ENCODE data around the gene IGF1R. TPM values are rescaled to one million over a fixed set of nuclear protein-coding genes. Genes with fewer than 3 reads are reported as not detected.

Gene IGF1R
- total RNA-seq, 4 donors from 2014 or later, result 39.3 to 97.4 (median 44.7) TPM

DNA sequence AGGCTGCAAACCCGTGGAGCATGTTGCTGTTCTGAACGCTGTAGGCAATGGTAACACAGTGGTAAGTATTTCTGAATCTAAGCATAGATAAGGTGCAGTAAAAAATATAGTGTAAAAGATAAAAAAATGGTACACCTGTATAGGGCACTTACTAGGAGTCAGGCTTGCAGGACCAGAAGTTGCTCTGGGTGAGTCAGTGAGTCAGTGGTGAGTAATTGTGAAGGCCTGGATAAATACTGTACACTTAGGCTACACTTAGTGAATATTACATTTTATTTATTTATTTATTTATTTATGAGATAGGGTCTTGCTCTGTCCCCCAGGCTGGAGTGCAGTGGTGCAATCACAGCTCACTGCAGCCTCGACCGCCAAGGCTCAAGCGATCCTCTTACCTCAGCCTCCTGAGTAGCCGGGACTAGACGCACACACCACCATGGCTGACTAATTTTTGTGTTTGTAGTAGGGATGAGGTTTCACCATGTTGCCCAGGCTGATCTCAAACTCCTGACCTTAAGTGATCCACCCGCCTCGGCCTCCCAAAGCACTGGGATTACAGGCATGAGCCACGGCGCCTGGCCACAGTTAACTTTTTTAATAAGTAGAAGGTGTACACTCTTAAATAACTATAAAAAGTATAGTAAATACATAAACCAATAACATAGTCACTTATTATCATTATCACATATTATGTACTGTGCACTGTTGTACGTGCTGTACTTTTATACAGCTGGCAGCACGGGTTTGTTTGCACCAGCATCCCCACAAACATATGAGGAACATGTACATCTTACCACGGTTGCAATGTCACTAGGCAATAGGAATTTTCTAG, 155.1 kb downstream of the IGF1R start:
- TF ChIP-seq, protein P1, sequence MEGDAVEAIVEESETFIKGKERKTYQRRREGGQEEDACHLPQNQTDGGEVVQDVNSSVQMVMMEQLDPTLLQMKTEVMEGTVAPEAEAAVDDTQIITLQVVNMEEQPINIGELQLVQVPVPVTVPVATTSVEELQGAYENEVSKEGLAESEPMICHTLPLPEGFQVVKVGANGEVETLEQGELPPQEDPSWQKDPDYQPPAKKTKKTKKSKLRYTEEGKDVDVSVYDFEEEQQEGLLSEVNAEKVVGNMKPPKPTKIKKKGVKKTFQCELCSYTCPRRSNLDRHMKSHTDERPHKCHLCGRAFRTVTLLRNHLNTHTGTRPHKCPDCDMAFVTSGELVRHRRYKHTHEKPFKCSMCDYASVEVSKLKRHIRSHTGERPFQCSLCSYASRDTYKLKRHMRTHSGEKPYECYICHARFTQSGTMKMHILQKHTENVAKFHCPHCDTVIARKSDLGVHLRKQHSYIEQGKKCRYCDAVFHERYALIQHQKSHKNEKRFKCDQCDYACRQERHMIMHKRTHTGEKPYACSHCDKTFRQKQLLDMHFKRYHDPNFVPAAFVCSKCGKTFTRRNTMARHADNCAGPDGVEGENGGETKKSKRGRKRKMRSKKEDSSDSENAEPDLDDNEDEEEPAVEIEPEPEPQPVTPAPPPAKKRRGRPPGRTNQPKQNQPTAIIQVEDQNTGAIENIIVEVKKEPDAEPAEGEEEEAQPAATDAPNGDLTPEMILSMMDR (IDR thresholded peaks at IDR 0.05), result no peak
- DNase-seq (ENCODE audit: low spot score) (no peak), ATAC-seq (ENCODE audit: low FRiP score) (no peak)

DNA sequence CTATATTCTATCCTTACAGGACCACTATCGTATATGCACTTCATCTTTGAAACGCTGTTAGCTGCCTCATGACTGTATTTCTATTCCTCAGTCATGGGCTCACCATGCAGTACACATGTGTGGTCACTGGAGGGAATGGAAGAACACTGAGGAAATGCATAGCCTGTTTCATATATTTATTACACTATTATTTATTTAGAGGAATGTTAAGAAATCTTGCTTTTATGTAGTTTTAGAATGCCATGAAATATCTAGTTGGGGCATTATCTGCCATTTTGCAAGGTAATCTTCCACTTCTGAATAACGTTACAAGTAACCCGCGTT, 155.7 kb downstream of the IGF1R start:
- TF ChIP-seq, protein P1 (IDR thresholded peaks at IDR 0.05), result no peak
- ATAC-seq (ENCODE audit: low FRiP score), result no peak

DNA sequence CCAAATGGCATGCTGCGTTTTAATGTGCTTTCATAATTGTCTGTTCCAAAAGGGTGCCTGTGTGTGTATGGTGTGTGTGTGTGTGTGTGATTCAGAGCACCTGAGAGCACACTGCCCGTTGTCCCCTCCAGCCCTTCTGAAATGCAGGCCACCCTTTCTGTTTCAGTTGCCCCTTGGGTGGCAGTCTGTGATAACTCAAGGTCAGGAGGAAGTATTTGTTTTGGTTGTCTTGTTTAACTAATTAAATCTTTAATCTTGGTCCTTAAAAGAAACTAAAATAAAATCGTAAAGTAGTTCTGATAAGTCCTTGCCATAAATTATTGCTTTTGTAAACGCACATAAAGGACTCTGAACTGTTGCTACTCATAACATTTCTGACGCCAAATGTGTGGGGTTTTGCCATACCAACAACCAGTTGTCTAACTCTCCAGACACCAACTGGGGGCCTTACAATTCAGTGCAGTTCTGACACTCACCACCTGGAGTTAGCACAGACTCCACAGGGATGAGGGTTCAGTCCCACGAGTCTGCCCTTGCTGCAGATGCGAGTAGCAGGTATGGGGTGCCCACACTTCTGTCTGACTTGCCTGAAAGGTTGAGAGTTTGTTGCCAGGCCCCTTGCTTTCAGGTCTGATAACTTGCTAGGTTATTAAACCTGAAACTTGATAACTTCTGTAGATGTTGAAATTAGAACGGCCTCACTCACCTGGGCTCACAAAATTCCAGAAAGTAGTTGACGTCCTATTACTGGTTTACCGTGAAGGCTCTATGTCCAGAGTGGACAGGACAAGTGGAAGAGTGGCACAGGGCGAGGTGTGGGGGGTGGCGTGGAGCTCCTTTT, 157.3 kb downstream of the IGF1R start:
- DNase-seq (ENCODE audit: low spot score) (no peak), ATAC-seq (ENCODE audit: low FRiP score) (no peak)
- TF ChIP-seq, protein P1 (IDR thresholded peaks at IDR 0.05), result no peak

More for the DNA sequence above, 155.7 kb downstream of the IGF1R start:
- DNase-seq (ENCODE audit: low spot score), result no peak

DNA sequence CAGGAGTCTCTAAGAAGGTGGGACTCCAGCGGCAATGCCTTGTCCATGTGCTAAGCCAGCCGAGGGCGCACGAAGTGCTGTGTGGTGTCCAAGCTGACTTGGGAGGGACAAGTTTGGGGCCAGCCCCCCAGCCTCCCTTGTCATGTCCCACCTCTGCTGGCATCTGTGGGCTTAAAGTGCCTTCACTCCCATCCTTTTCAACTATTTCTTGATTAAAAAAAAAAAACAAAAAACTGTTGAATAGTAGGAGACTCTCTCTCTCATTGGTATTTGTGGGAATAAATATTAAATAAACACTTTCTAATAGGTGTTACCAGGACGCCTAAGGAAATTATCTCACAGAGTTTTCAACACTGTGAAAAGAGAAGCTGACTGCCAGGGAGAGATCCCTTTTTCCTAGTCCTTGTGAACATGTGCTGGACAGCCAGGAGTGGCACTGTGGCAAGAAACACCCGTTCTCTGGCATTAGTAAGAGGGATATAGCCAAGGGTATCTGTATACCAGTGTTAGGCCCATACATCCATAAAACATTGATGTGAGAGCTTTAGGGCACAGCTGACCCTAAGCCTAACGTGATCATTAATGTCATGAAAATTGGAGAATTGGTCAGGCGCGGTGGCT, 158.0 kb downstream of the IGF1R start:
- TF ChIP-seq, protein P1 (IDR thresholded peaks at IDR 0.05), result no peak
- no peak for DNase-seq (ENCODE audit: low spot score)
- no peak for ATAC-seq (ENCODE audit: low FRiP score)

DNA sequence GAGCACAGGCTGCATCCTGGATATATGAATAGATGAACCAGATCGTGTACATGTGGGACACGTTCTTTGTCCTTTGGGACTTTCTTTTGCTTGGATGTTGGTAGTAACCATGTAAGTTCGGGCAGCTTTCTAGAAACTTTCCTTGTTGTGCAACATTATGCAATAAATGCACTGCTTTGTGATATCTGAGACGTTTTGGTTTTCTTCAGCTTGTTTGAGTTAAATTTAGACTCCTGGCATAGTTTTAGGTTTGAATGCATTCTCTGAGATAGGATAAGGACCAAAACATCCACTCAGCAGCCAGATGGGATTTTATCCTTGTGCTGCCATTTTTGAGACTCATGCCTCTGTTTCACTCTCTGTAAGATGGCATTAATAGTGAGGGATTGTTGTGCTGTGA, 158.9 kb downstream of the IGF1R start:
- TF ChIP-seq, protein P1 (IDR thresholded peaks at IDR 0.05), result no peak
- ATAC-seq (ENCODE audit: low FRiP score) (no peak), DNase-seq (ENCODE audit: low spot score) (no peak)

DNA sequence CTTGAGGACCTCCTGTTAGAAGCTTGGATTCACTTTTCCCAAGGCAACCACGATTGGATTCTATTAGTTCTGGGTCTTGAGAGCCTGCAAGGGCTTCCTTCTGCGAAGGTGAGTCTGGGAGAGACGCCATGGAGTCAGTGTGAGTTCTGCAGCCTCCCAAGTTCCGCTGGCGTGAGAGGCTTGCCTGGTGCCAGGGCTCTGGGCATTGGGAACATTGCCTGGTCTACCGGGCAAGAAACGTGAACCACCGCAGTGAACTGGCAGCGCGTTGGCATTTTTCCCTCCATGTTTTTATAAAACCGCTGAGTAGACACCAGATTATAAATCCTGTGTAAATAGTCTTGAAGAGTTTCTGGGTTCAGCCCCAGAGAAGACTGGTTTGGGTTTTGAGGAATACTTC, 160.9 kb downstream of the IGF1R start:
- TF ChIP-seq, protein P1 (IDR thresholded peaks at IDR 0.05), result no peak
- ATAC-seq (ENCODE audit: low FRiP score), result no peak
- DNase-seq (ENCODE audit: low spot score), result no peak

Measured in omental fat pad (tissue), 4 donors.